ENCODE data around the gene PCDHB12. TPM values are rescaled to one million over a fixed set of nuclear protein-coding genes. Genes with fewer than 3 reads are reported as not detected.
"Not testable (repeated sequence)": the region's sequence is repeated elsewhere in the genome, so short reads cannot be mapped to it uniquely, and the experiment has no call there.

Gene PCDHB12
- total RNA-seq (not detected), polyA plus RNA-seq (not detected)

DNA sequence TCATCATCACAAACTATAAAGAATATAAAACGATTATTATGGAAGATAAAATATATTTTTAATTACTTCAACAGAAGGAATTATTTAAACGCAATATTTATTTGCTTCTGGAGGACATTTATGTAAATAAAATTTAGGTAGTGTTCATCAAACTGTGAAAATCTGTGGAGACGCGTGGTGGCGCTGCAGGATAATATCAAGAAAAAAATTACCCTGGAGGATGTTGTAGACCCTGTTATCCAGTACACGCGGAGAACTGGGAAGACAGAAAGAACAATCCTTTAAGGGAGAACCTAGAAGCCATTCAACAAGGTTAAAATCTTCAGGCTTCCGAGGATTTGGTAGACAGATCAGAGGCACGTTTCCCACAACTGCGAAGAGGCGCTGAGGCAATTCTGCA, at the start of gene PCDHB12:
Gene PCDHB12, plus strand, starts transcription at position 242 of the 400 bp plus-strand sequence. CDS start 189 bp downstream, outside the sequence.
- Histone ChIP-seq H3K4me1 (ENCODE audit: insufficient read depth, low read length) (no peaks in the 10 kb centered on the region), H3K36me3 (ENCODE audit: insufficient read depth, low read length) (no peaks in the 10 kb centered on the region), H3K9me3 (ENCODE audit: low read length) (no peaks in the 10 kb centered on the region), H3K4me3 (ENCODE audit: low read length) (no peak within 1 kb of the TSS), H3K27ac (ENCODE audit: low read depth, low read length) (no peak within 1 kb of the TSS), H3K27me3 (ENCODE audit: insufficient read depth, low read length, poor library complexity, severe bottlenecking) (peaks cover 13% of the 10 kb centered on the region)
- Mint-ChIP-seq H3K36me3 (no peaks in the 10 kb centered on the region), H3K27ac (no peak within 1 kb of the TSS), H3K4me3 (no peak within 1 kb of the TSS), H3K4me1 (peaks cover 0 to 1% (median under 1%) of the 10 kb centered on the region in 3 donors), H3K27me3 (peaks cover 33 to 64% of the 10 kb centered on the region in 2 donors), H3K9me3 (peaks cover 0 to 10% (median 7%) of the 10 kb centered on the region in 5 donors)
- CTCF ChIA-PET = interaction anchor here (1.5 kb wide), 1 partner anchor 304 kb away, joined by 3 read pairs; no protein-coding TSS in a partner anchor
- POLR2A ChIA-PET = no interaction called here
- DNase-seq = no peak

DNA sequence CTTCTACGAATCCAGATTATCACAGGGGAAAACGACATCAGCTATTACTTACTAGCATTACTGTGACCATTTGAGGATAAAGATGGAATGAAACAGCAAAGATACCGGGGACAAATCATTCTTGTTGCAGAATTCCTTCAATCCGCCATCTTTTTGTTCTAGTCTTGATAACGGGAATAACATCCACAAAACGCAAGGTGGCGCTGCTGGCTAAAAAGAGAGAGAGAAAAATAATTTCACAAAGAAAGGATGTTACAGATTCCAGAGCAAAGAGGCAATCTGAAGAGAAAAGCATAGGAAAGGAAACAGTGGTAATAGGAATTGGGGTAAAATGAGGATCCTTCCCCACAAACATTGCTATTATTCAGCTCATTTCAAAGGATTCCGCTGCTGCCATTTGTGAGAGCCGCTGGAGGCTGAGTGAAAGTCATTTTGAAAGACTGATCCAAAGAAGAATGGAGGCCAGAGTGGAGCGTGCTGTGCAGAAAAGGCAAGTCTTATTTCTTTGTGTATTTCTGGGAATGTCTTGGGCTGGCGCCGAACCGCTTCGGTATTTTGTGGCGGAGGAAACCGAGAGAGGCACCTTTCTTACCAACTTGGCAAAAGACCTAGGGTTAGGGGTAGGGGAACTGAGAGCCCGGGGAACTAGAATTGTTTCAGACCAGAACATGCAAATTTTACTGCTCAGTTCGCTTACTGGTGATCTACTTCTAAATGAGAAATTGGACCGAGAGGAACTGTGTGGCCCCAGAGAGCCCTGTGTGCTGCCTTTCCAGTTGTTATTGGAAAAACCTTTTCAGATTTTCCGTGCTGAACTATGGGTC, 35.9 kb upstream of the PCDHB12 start, which contains the start of gene PCDHB7:
Gene PCDHB7, plus strand, starts transcription at position 264 of the 824 bp plus-strand sequence. Its CDS starts 192 bp downstream, at position 456.
- Mint-ChIP-seq H3K27ac (no peak within 1 kb of the TSS), H3K36me3 (no peaks in the 10 kb centered on the region), H3K4me3 (peak within 1 kb of the TSS in 2 of 7 donors; percentile 1 to 4), H3K27me3 (peaks cover 12 to 31% of the 10 kb centered on the region in 2 donors), H3K4me1 (peaks cover 5 to 6% (median 5%) of the 10 kb centered on the region in 3 donors), H3K9me3 (peaks cover 5 to 18% (median 9%) of the 10 kb centered on the region in 5 donors)
- no peak for DNase-seq
- no peaks in the 10 kb centered on the region for H3K4me1 ChIP-seq (ENCODE audit: insufficient read depth, low read length)
- no peaks in the 10 kb centered on the region for H3K9me3 ChIP-seq (ENCODE audit: low read length)
- CTCF ChIA-PET = no interaction called here
- H3K4me3 ChIP-seq (ENCODE audit: low read length) = no peak within 1 kb of the TSS
- H3K27ac ChIP-seq (ENCODE audit: low read depth, low read length) = no peak within 1 kb of the TSS
- POLR2A ChIA-PET = no interaction called here
- no peaks in the 10 kb centered on the region for H3K36me3 ChIP-seq (ENCODE audit: insufficient read depth, low read length)
- H3K27me3 ChIP-seq (ENCODE audit: insufficient read depth, low read length, poor library complexity, severe bottlenecking) = no peaks in the 10 kb centered on the region

DNA sequence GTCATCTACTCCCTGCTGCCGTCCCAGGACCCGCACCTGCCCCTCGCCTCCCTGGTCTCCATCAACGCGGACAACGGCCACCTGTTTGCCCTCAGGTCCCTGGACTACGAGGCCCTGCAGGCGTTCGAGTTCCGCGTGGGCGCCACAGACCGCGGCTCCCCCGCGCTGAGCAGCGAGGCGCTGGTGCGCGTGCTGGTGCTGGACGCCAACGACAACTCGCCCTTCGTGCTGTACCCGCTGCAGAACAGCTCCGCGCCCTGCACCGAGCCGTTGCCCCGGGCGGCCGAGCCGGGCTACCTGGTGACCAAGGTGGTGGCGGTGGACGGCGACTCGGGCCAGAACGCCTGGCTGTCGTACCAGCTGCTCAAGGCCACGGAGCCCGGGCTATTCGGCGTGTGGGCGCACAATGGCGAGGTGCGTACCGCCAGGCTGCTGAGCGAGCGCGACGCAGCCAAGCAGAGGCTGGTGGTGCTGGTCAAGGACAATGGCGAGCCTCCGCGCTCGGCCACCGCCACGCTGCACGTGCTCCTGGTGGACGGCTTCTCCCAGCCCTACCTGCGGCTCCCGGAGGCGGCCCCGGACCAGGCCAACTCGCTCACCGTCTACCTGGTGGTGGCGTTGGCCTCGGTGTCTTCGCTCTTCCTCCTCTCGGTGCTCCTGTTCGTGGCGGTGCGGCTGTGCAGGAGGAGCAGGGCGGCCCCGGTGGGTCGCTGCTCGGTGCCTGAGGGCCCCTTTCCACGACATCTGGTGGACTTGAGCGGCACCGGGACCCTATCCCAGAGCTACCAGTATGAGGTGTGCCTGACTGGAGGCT, 34.0 kb upstream of the PCDHB12 start:
- H3K27ac Mint-ChIP-seq, CTCF ChIA-PET, H3K36me3 Mint-ChIP-seq: not testable (repeated sequence)

DNA sequence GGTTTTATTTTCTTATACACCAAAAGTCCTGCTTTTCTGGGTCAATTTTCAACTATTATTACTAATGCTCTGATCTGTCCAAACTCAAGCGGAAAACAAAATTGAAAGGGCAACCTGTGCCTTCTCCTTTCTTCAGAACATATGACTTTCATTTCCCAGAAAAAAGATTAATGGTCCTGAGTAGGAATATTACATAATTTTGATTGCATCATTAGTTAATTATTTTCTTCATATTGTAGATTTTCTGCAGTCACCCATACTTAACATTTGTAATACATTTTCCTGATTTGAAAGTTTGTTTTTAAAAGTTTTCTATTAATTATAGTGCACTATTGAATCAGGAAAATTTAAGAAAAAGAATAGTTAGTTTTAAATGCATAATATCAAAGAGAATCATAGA, 32.6 kb upstream of the PCDHB12 start:
- ChIA-PET POLR2A (no interaction called here), CTCF (no interaction called here)
- no peak overlapping the region for H3K27ac Mint-ChIP-seq
- H3K9me3 Mint-ChIP-seq = peaks cover 5 to 17% (median 7%) of the 10 kb centered on the region in 5 donors
- peaks cover 6 to 15% of the 10 kb centered on the region in 2 donors for H3K27me3 Mint-ChIP-seq
- DNase-seq = no peak
- no peaks in the 10 kb centered on the region for H3K9me3 ChIP-seq (ENCODE audit: low read length)
- peaks cover 5 to 6% (median 5%) of the 10 kb centered on the region in 3 donors for H3K4me1 Mint-ChIP-seq
- no peak overlapping the region for H3K27ac ChIP-seq (ENCODE audit: low read depth, low read length)
- H3K4me1 ChIP-seq (ENCODE audit: insufficient read depth, low read length) = no peaks in the 10 kb centered on the region
- H3K27me3 ChIP-seq (ENCODE audit: insufficient read depth, low read length, poor library complexity, severe bottlenecking) = no peaks in the 10 kb centered on the region
- H3K4me3 ChIP-seq (ENCODE audit: low read length) = no peak overlapping the region
- no peaks in the 10 kb centered on the region for H3K36me3 ChIP-seq (ENCODE audit: insufficient read depth, low read length)
- H3K36me3 Mint-ChIP-seq = no peaks in the 10 kb centered on the region
- no peak overlapping the region for H3K4me3 Mint-ChIP-seq

More for the DNA sequence above, 34.0 kb upstream of the PCDHB12 start:
- H3K4me3 Mint-ChIP-seq; H3K36me3 ChIP-seq (ENCODE audit: insufficient read depth, low read length); H3K9me3 ChIP-seq (ENCODE audit: low read length); H3K27ac ChIP-seq (ENCODE audit: low read depth, low read length); POLR2A ChIA-PET; H3K4me1 ChIP-seq (ENCODE audit: insufficient read depth, low read length); H3K4me3 ChIP-seq (ENCODE audit: low read length); H3K4me1 Mint-ChIP-seq; H3K27me3 ChIP-seq (ENCODE audit: insufficient read depth, low read length, poor library complexity, severe bottlenecking): not testable (repeated sequence)
- Mint-ChIP-seq H3K9me3 (peaks cover 5 to 14% (median 7%) of the 10 kb centered on the region in 5 donors), H3K27me3 (peaks cover 6 to 16% of the 10 kb centered on the region in 2 donors)
- peak in 1 of 5 donors; percentile 51 for DNase-seq

DNA sequence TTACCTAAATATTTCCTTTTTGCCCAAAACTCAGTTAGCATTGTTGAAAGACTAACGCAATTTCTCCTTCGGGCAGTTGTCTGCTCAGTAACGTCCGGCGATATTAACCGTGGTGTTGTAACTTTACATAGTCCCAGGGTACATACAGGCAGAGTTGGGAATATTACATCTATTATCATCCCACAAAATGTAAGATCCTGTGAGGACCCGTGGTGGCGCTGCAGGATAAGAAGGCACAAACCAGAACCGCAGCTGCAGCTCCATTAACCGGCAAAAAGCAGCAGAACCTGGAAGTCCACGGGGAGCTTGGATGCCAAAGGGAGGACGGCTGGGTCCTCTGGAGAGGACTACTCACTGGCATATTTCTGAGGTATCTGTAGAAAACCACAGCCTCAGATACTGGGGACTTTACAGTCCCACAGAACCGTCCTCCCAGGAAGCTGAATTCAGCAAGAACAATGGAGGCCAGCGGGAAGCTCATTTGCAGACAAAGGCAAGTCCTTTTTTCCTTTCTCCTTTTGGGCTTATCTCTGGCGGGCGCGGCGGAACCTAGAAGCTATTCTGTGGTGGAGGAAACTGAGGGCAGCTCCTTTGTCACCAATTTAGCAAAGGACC, 30.8 kb upstream of the PCDHB12 start, which contains the start of gene PCDHB8:
Gene PCDHB8, plus strand, starts transcription at position 214 of the 615 bp plus-strand sequence. Its CDS starts 245 bp downstream, at position 459.
- Mint-ChIP-seq H3K27me3 (peaks cover 14 to 26% of the 10 kb centered on the region in 2 donors), H3K9me3 (peaks cover 3 to 16% (median 13%) of the 10 kb centered on the region in 5 donors)
- H3K27me3 ChIP-seq (ENCODE audit: insufficient read depth, low read length, poor library complexity, severe bottlenecking); H3K36me3 ChIP-seq (ENCODE audit: insufficient read depth, low read length); H3K4me1 Mint-ChIP-seq; DNase-seq; H3K9me3 ChIP-seq (ENCODE audit: low read length); H3K27ac Mint-ChIP-seq; H3K4me3 ChIP-seq (ENCODE audit: low read length); H3K36me3 Mint-ChIP-seq; H3K27ac ChIP-seq (ENCODE audit: low read depth, low read length); H3K4me3 Mint-ChIP-seq; H3K4me1 ChIP-seq (ENCODE audit: insufficient read depth, low read length); POLR2A ChIA-PET: not testable (repeated sequence)
- CTCF ChIA-PET = interaction anchor here (0.9 to 1.5 kb wide), 2 partner anchors 9 to 10 kb away, joined by 3 read pairs; no protein-coding TSS in a partner anchor

DNA sequence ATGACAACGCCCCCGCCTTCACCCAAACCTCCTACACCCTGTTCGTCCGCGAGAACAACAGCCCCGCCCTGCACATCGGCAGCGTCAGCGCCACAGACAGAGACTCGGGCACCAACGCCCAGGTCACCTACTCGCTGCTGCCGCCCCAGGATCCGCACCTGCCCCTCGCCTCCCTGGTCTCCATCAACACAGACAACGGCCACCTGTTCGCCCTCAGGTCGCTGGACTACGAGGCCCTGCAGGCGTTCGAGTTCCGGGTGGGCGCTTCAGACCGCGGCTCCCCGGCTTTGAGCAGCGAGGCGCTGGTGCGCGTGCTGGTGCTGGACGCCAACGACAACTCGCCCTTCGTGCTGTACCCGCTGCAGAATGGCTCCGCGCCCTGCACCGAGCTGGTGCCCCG, 29.1 kb upstream of the PCDHB12 start:
- H3K9me3 ChIP-seq (ENCODE audit: low read length); H3K36me3 Mint-ChIP-seq; H3K4me3 Mint-ChIP-seq; H3K4me1 ChIP-seq (ENCODE audit: insufficient read depth, low read length); H3K27me3 ChIP-seq (ENCODE audit: insufficient read depth, low read length, poor library complexity, severe bottlenecking); H3K27ac ChIP-seq (ENCODE audit: low read depth, low read length); DNase-seq; H3K36me3 ChIP-seq (ENCODE audit: insufficient read depth, low read length); H3K4me3 ChIP-seq (ENCODE audit: low read length); POLR2A ChIA-PET; CTCF ChIA-PET; H3K27ac Mint-ChIP-seq; H3K4me1 Mint-ChIP-seq: not testable (repeated sequence)
- Mint-ChIP-seq H3K27me3 (peaks cover 18 to 33% of the 10 kb centered on the region in 2 donors), H3K9me3 (peaks cover 7 to 18% (median 11%) of the 10 kb centered on the region in 5 donors)

DNA sequence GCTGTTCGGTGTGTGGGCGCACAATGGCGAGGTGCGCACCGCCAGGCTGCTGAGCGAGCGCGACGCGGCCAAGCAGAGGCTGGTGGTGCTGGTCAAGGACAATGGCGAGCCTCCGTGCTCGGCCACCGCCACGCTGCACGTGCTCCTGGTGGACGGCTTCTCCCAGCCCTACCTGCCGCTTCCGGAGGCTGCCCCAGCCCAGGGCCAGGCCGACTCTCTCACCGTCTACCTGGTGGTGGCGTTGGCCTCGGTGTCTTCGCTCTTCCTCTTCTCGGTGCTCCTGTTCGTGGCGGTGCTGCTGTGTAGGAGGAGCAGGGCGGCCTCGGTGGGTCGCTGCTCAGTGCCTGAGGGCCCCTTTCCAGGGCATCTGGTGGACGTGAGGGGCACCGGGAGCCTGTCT, 28.6 kb upstream of the PCDHB12 start:
- H3K27ac Mint-ChIP-seq; H3K4me1 Mint-ChIP-seq; H3K4me3 Mint-ChIP-seq; H3K27ac ChIP-seq (ENCODE audit: low read depth, low read length); DNase-seq; H3K36me3 Mint-ChIP-seq; H3K9me3 ChIP-seq (ENCODE audit: low read length); H3K27me3 ChIP-seq (ENCODE audit: insufficient read depth, low read length, poor library complexity, severe bottlenecking); CTCF ChIA-PET; H3K4me1 ChIP-seq (ENCODE audit: insufficient read depth, low read length); H3K4me3 ChIP-seq (ENCODE audit: low read length); H3K36me3 ChIP-seq (ENCODE audit: insufficient read depth, low read length); POLR2A ChIA-PET: not testable (repeated sequence)
- Mint-ChIP-seq H3K27me3 (peaks cover 23 to 38% of the 10 kb centered on the region in 2 donors), H3K9me3 (peaks cover 7 to 20% (median 14%) of the 10 kb centered on the region in 5 donors)
